Smooth muscle cell (in vitro differentiated cells): Measurements from ENCODE around the gene PARM1. TPM values are rescaled to one million over a fixed set of nuclear protein-coding genes. Genes with fewer than 3 reads are reported as not detected.

Experiments used
- DNase-seq: peaks from one replicate; lab custom pipeline; 2025; ENCODE audit not compliant: unreplicated experiment; lab: John Stamatoyannopoulos, UW
- H2AFZ ChIP-seq: fragments of 200-600 bp; sonication (generic); 2 replicates; pipeline ENCODE4 v1.6.0; 2016; ENCODE audit warnings: antibody characterized with exemption, low read depth, mild to moderate bottlenecking
- H3F3A ChIP-seq: fragments of 200-600 bp; sonication (generic); 2 replicates; pipeline ENCODE4 v1.6.0; 2017; ENCODE audit warnings: antibody characterized with exemption, low read depth
- H3K27ac ChIP-seq: fragments of 200-600 bp; sonication (generic); 2 replicates; pipeline ENCODE4 v1.5.1; 2016; ENCODE audit warnings: low read depth, mild to moderate bottlenecking
- H3K27me3 ChIP-seq: fragments of 200-600 bp; sonication (generic); 2 replicates; pipeline ENCODE4 v1.6.1; 2016; ENCODE audit warnings: low read depth, mild to moderate bottlenecking
- H3K36me3 ChIP-seq: fragments of 200-600 bp; sonication (generic); 2 replicates; pipeline ENCODE4 v1.5.1; 2016; ENCODE audit warnings: low read depth
- H3K4me1 ChIP-seq: fragments of 200-600 bp; sonication (generic); 2 replicates; pipeline ENCODE4 v1.5.1; 2016; ENCODE audit warnings: low read depth
- H3K4me2 ChIP-seq: fragments of 200-600 bp; sonication (generic); 2 replicates; pipeline ENCODE4 v1.6.0; 2016; ENCODE audit warnings: mild to moderate bottlenecking
- H3K4me3 ChIP-seq: fragments of 200-600 bp; sonication (generic); 2 replicates; pipeline ENCODE4 v1.5.1; 2016; ENCODE audit warnings: mild to moderate bottlenecking
- H3K79me2 ChIP-seq: fragments of 200-600 bp; sonication (generic); 2 replicates; pipeline ENCODE4 v1.6.0; 2016; ENCODE audit warnings: low read depth, mild to moderate bottlenecking
- H3K9ac ChIP-seq: fragments of 200-600 bp; sonication (generic); 2 replicates; pipeline ENCODE4 v1.6.0; 2016; ENCODE audit warnings: low read depth
- H3K9me3 ChIP-seq: fragments of 200-600 bp; sonication (generic); replicated peaks from 2 replicates; pipeline ENCODE4 v1.5.1; 2016; ENCODE audit warnings: low read depth
- H4K20me1 ChIP-seq: fragments of 200-600 bp; sonication (generic); 2 replicates; pipeline ENCODE4 v1.6.0; 2016; ENCODE audit warnings: low read depth
- CTCF ChIP-seq: fragments of 200-600 bp; sonication (generic); IDR thresholded peaks from 2 replicates; pipeline ENCODE4 v1.5.1; 2017; ENCODE audit warnings: borderline replicate concordance, mild to moderate bottlenecking, antibody characterized with exemption; ENCODE audit not compliant: insufficient read depth, poor library complexity, severe bottlenecking
- WGBS: methylation state at CpG from one replicate; pipeline ENCODE4 v1.1.7; 2016; ENCODE audit warnings: low lambda C conversion rate; 5-methylcytosine and 5-hydroxymethylcytosine counted together
- polyA plus RNA-seq: library from polyadenylated mRNA; unstranded; fragments of >200 nt; fragmentation: Nextera tagmentation; extraction: Ambion mirVana; gene quantifications from 2 replicates; pipeline ENCODE4 v1.2.1, GENCODE V29; 2016
- total RNA-seq: library from RNA; depleted of rRNA; stranded (reverse); fragments of >200 nt; gene quantifications from 2 replicates; pipeline ENCODE4 v1.2.3, GENCODE V29; 2014

Gene PARM1
- total and polyA plus RNA-seq, 2 experiments from 2014 or later, result 38.5 to 46.4 TPM

GRCh38 chr4:75046641-75047040 is 113.7 kb downstream of the PARM1 start:
- no peak overlapping the region for H3K4me3 ChIP-seq
- no peaks in the 10 kb centered on the region for H3K9me3 ChIP-seq
- no peak overlapping the region for H3K4me2 ChIP-seq
- no peak overlapping the region for H2AFZ ChIP-seq
- no peaks in the 10 kb centered on the region for H3K79me2 ChIP-seq
- no peaks in the 10 kb centered on the region for H3F3A ChIP-seq
- H4K20me1 ChIP-seq, result no peaks in the 10 kb centered on the region
- H3K27ac ChIP-seq, result no peak overlapping the region
- no peaks in the 10 kb centered on the region for H3K27me3 ChIP-seq
- no peak overlapping the region for H3K9ac ChIP-seq
- no peaks in the 10 kb centered on the region for H3K36me3 ChIP-seq
- H3K4me1 ChIP-seq, result no peaks in the 10 kb centered on the region
- 73% methylated on average over 2 of the region's 2 CpGs for WGBS
- no peak for DNase-seq
- no peak for TF ChIP-seq CTCF

- TF ChIP-seq CTCF, result no peak
- no peaks in the 10 kb centered on the region for H3F3A ChIP-seq
- H3K27me3 ChIP-seq, result no peaks in the 10 kb centered on the region
- no peaks in the 10 kb centered on the region for H3K79me2 ChIP-seq
- WGBS, result 71% methylated on average over 9 of the region's 9 CpGs
- no peaks in the 10 kb centered on the region for H3K4me1 ChIP-seq
- no peaks in the 10 kb centered on the region for H3K36me3 ChIP-seq
- H3K9me3 ChIP-seq, result no peaks in the 10 kb centered on the region
- H3K27ac ChIP-seq, result no peak overlapping the region
- DNase-seq, result no peak
- no peaks in the 10 kb centered on the region for H4K20me1 ChIP-seq
- no peak overlapping the region for H3K4me2 ChIP-seq
- H3K4me3 ChIP-seq, result no peak overlapping the region
- H3K9ac ChIP-seq, result no peak overlapping the region
- H2AFZ ChIP-seq, result no peak overlapping the region
Measured at GRCh38 chr4:75048208-75048879, 115.4 kb downstream of the PARM1 start.

- no peak overlapping the region for H3K4me3 ChIP-seq
- H3K27me3 ChIP-seq, result no peaks in the 10 kb centered on the region
- no peaks in the 10 kb centered on the region for H3K9me3 ChIP-seq
- no peak overlapping the region for H3K27ac ChIP-seq
- DNase-seq, result no peak
- H3F3A ChIP-seq, result no peaks in the 10 kb centered on the region
- no peak overlapping the region for H3K4me2 ChIP-seq
- no peak overlapping the region for H3K9ac ChIP-seq
- H3K4me1 ChIP-seq, result no peaks in the 10 kb centered on the region
- no peaks in the 10 kb centered on the region for H4K20me1 ChIP-seq
- no peak overlapping the region for H2AFZ ChIP-seq
- no peaks in the 10 kb centered on the region for H3K79me2 ChIP-seq
- no peaks in the 10 kb centered on the region for H3K36me3 ChIP-seq
- TF ChIP-seq CTCF, result no peak
- WGBS, result 95% methylated on average over 1 of the region's 1 CpG
Measured at GRCh38 chr4:75051431-75051830, 118.5 kb downstream of the PARM1 start.

- Histone ChIP-seq H3K27ac (no peak overlapping the region), H3K36me3 (no peaks in the 10 kb centered on the region), H3K27me3 (no peaks in the 10 kb centered on the region), H3F3A (no peaks in the 10 kb centered on the region), H3K9ac (no peak overlapping the region), H3K79me2 (no peaks in the 10 kb centered on the region), H3K4me1 (no peaks in the 10 kb centered on the region), H2AFZ (no peak overlapping the region), H3K4me3 (no peak overlapping the region), H4K20me1 (no peaks in the 10 kb centered on the region), H3K4me2 (no peak overlapping the region), H3K9me3 (no peaks in the 10 kb centered on the region)
- DNase-seq, result no peak
- TF ChIP-seq CTCF, result no peak
- WGBS, result 62% methylated on average over 1 of the region's 1 CpG
Measured at GRCh38 chr4:75053352-75053751, 120.4 kb downstream of the PARM1 start.
